Activated CD4-positive, alpha-beta T cell treated with anti-CD3 and anti-CD28 coated beads, Interleukin-2, amount 10 ng/mL, durations not matched to agents 24 days and 14 days (primary cell): ENCODE results near the gene PGBD5. TPM values are rescaled to one million over a fixed set of nuclear protein-coding genes. Genes with fewer than 3 reads are reported as not detected.

ENCODE experiments used
- DNase-seq: peaks from one replicate; pipeline ENCODE4 v3.0.0; 2022
- H3K27ac Mint-ChIP-seq: one replicate; pipeline ENCODE4 v1.8.0; 2022; ENCODE audit warnings: mild to moderate bottlenecking, mixed read lengths
- H3K27me3 Mint-ChIP-seq: one replicate; pipeline ENCODE4 v1.8.0; 2022; ENCODE audit warnings: mixed read lengths
- H3K36me3 Mint-ChIP-seq: one replicate; pipeline ENCODE4 v1.8.0; 2022; ENCODE audit warnings: low read depth, mild to moderate bottlenecking, mixed read lengths
- H3K4me1 Mint-ChIP-seq: one replicate; pipeline ENCODE4 v1.8.0; 2021; ENCODE audit warnings: mixed read lengths
- H3K4me3 Mint-ChIP-seq: one replicate; pipeline ENCODE4 v1.8.0; 2022; ENCODE audit warnings: mild to moderate bottlenecking, moderate library complexity, mixed read lengths
- H3K9me3 Mint-ChIP-seq: one replicate; pipeline ENCODE4 v1.8.0; 2021; ENCODE audit warnings: mixed read lengths
- intact Hi-C: fragments of 100-400 bp; cut with micrococcal nuclease; formaldehyde crosslinking; loops from one replicate; pipeline ENCODE4 v1.15.1; 2023
- total RNA-seq: library from RNA; stranded (reverse); gene quantifications from 2 replicates; pipeline ENCODE4 v1.2.3, GENCODE V29; 2022

PGBD5 gene
- total RNA-seq, 1 donor from 2014 or later = 0.09 TPM

GRCh38 chr1:230371923-230372703, 54.0 kb downstream of the PGBD5 start:
- intact Hi-C loops = no loop called here
- H3K4me1 Mint-ChIP-seq = no peaks in the 10 kb centered on the region
- H3K9me3 Mint-ChIP-seq = no peaks in the 10 kb centered on the region
- peaks cover 9% of the 10 kb centered on the region for H3K27me3 Mint-ChIP-seq
- H3K36me3 Mint-ChIP-seq = no peaks in the 10 kb centered on the region
- DNase-seq = no peak
- no peak overlapping the region for H3K4me3 Mint-ChIP-seq
- H3K27ac Mint-ChIP-seq = no peak overlapping the region

- peaks cover 9% of the 10 kb centered on the region for H3K27me3 Mint-ChIP-seq
- no peak overlapping the region for H3K27ac Mint-ChIP-seq
- no peak for DNase-seq
- H3K4me3 Mint-ChIP-seq = no peak overlapping the region
- no peaks in the 10 kb centered on the region for H3K4me1 Mint-ChIP-seq
- no peaks in the 10 kb centered on the region for H3K9me3 Mint-ChIP-seq
- H3K36me3 Mint-ChIP-seq = no peaks in the 10 kb centered on the region
- intact Hi-C loops = no loop called here
These were observed 56.0 kb downstream of the PGBD5 start for GRCh38 chr1:230370109-230370508.

GRCh38 chr1:230368871-230369270, 57.3 kb downstream of the PGBD5 start:
- Mint-ChIP-seq H3K4me3 (no peak overlapping the region), H3K4me1 (no peaks in the 10 kb centered on the region), H3K36me3 (no peaks in the 10 kb centered on the region), H3K9me3 (no peaks in the 10 kb centered on the region), H3K27me3 (peaks cover 3% of the 10 kb centered on the region), H3K27ac (no peak overlapping the region)
- no peak for DNase-seq
- intact Hi-C loops = no loop called here

GRCh38 chr1:230368363-230368762, 57.8 kb downstream of the PGBD5 start:
- Mint-ChIP-seq H3K9me3 (no peaks in the 10 kb centered on the region), H3K4me1 (no peaks in the 10 kb centered on the region), H3K4me3 (no peak overlapping the region), H3K27me3 (peaks cover 3% of the 10 kb centered on the region), H3K36me3 (no peaks in the 10 kb centered on the region), H3K27ac (no peak overlapping the region)
- no peak for DNase-seq
- intact Hi-C loops = no loop called here

- Mint-ChIP-seq H3K27me3 (no peaks in the 10 kb centered on the region), H3K36me3 (no peaks in the 10 kb centered on the region), H3K4me3 (no peak overlapping the region), H3K9me3 (no peaks in the 10 kb centered on the region), H3K27ac (no peak overlapping the region), H3K4me1 (no peaks in the 10 kb centered on the region)
- intact Hi-C loops = no loop called here
- no peak for DNase-seq
These were observed 59.6 kb downstream of the PGBD5 start for GRCh38 chr1:230366504-230366915.

GRCh38 chr1:230365723-230366307, 60.3 kb downstream of the PGBD5 start:
- DNase-seq = no peak
- no peak overlapping the region for H3K27ac Mint-ChIP-seq
- H3K4me3 Mint-ChIP-seq = no peak overlapping the region
- H3K27me3 Mint-ChIP-seq = no peaks in the 10 kb centered on the region
- no peaks in the 10 kb centered on the region for H3K9me3 Mint-ChIP-seq
- H3K36me3 Mint-ChIP-seq = no peaks in the 10 kb centered on the region
- no peaks in the 10 kb centered on the region for H3K4me1 Mint-ChIP-seq
- intact Hi-C loops = no loop called here

GRCh38 chr1:230362949-230363348, 63.2 kb downstream of the PGBD5 start:
- Mint-ChIP-seq H3K9me3 (no peaks in the 10 kb centered on the region), H3K27ac (no peak overlapping the region), H3K27me3 (no peaks in the 10 kb centered on the region), H3K4me3 (no peak overlapping the region), H3K4me1 (no peaks in the 10 kb centered on the region), H3K36me3 (no peaks in the 10 kb centered on the region)
- intact Hi-C loops = no loop called here
- no peak for DNase-seq

- H3K4me3 Mint-ChIP-seq = no peak overlapping the region
- H3K4me1 Mint-ChIP-seq = no peaks in the 10 kb centered on the region
- no peak overlapping the region for H3K27ac Mint-ChIP-seq
- H3K27me3 Mint-ChIP-seq = no peaks in the 10 kb centered on the region
- no peak for DNase-seq
- intact Hi-C loops = no loop called here
- no peaks in the 10 kb centered on the region for H3K9me3 Mint-ChIP-seq
- no peaks in the 10 kb centered on the region for H3K36me3 Mint-ChIP-seq
These were observed 64.2 kb downstream of the PGBD5 start for GRCh38 chr1:230361941-230362340.

GRCh38 chr1:230359992-230360668, 66.0 kb downstream of the PGBD5 start:
- H3K27ac Mint-ChIP-seq = no peak overlapping the region
- DNase-seq = no peak
- intact Hi-C loops = no loop called here
- no peaks in the 10 kb centered on the region for H3K27me3 Mint-ChIP-seq
- H3K36me3 Mint-ChIP-seq = no peaks in the 10 kb centered on the region
- H3K4me3 Mint-ChIP-seq = no peak overlapping the region
- no peaks in the 10 kb centered on the region for H3K4me1 Mint-ChIP-seq
- no peaks in the 10 kb centered on the region for H3K9me3 Mint-ChIP-seq

- no peak for DNase-seq
- no peaks in the 10 kb centered on the region for H3K36me3 Mint-ChIP-seq
- H3K27me3 Mint-ChIP-seq = peaks cover 2% of the 10 kb centered on the region
- intact Hi-C loops = no loop called here
- H3K4me1 Mint-ChIP-seq = no peaks in the 10 kb centered on the region
- H3K4me3 Mint-ChIP-seq = no peak overlapping the region
- no peak overlapping the region for H3K27ac Mint-ChIP-seq
- H3K9me3 Mint-ChIP-seq = no peaks in the 10 kb centered on the region
These were observed 69.0 kb downstream of the PGBD5 start for GRCh38 chr1:230356869-230357794.

- Mint-ChIP-seq H3K27ac (no peak overlapping the region), H3K4me3 (no peak overlapping the region), H3K27me3 (peaks cover 2% of the 10 kb centered on the region), H3K4me1 (no peaks in the 10 kb centered on the region), H3K36me3 (no peaks in the 10 kb centered on the region), H3K9me3 (no peaks in the 10 kb centered on the region)
- no peak for DNase-seq
- intact Hi-C loops = no loop called here
These were observed 69.9 kb downstream of the PGBD5 start for GRCh38 chr1:230356190-230356589.

- intact Hi-C loops = no loop called here
- H3K9me3 Mint-ChIP-seq = no peaks in the 10 kb centered on the region
- no peak for DNase-seq
- no peak overlapping the region for H3K27ac Mint-ChIP-seq
- H3K27me3 Mint-ChIP-seq = peaks cover 2% of the 10 kb centered on the region
- no peak overlapping the region for H3K4me3 Mint-ChIP-seq
- no peaks in the 10 kb centered on the region for H3K36me3 Mint-ChIP-seq
- H3K4me1 Mint-ChIP-seq = no peaks in the 10 kb centered on the region
These were observed 70.5 kb downstream of the PGBD5 start for GRCh38 chr1:230355594-230355993.

- H3K27ac Mint-ChIP-seq = no peak overlapping the region
- H3K4me3 Mint-ChIP-seq = no peak overlapping the region
- peaks cover 2% of the 10 kb centered on the region for H3K27me3 Mint-ChIP-seq
- no peaks in the 10 kb centered on the region for H3K9me3 Mint-ChIP-seq
- H3K4me1 Mint-ChIP-seq = no peaks in the 10 kb centered on the region
- intact Hi-C loops = no loop called here
- no peak for DNase-seq
- no peaks in the 10 kb centered on the region for H3K36me3 Mint-ChIP-seq
These were observed 71.0 kb downstream of the PGBD5 start for GRCh38 chr1:230355128-230355527.
